NCI-H748 treated with DMSO at 0.1 percent for 48 hours (cell line): ENCODE measurements around the gene ARRDC4.
A peak's percentile ranks its signal among the peaks of the same experiment; 100 is the strongest.
"Not testable (repeated sequence)": the region's sequence is repeated elsewhere in the genome, so short reads cannot be mapped to it uniquely, and the experiment has no call there.

Experiments used
- DNase-seq: peaks from one replicate; lab custom pipeline; 2025; lab: John Stamatoyannopoulos, UW

ARRDC4 gene

GRCh38 chr15:97966246-97966645, 5.7 kb downstream of the ARRDC4 start:
- DNase-seq: no peak

- DNase-seq: no peak
These were observed 6.6 kb downstream of the ARRDC4 start for GRCh38 chr15:97966924-97967620.

- DNase-seq: no peak
These were observed 7.4 kb downstream of the ARRDC4 start for GRCh38 chr15:97967881-97968280.

DNA sequence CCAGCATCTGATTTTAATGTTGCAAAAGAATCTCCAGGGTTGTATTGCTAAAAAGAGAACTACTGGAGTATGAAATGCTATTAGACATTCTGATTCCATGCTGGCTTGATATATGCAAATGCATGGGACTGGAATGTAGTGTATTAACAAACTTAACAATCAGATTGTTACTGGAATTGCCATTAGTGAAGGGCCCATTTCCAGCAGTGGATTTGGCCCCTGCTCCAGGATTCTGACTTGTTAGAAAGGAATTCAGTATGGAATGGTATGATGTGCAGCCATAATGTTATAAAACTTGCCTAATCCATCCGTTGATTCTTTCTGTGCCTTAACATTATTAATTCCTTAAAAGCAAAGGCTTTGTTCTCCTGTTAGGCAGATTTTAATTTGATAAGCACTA, 7.9 kb downstream of the ARRDC4 start:
- no peak for DNase-seq

- DNase-seq: no peak
These were observed 11.9 kb downstream of the ARRDC4 start for GRCh38 chr15:97972366-97972765.

- DNase-seq: no peak
These were observed 15.6 kb downstream of the ARRDC4 start for GRCh38 chr15:97976129-97976528.

DNA sequence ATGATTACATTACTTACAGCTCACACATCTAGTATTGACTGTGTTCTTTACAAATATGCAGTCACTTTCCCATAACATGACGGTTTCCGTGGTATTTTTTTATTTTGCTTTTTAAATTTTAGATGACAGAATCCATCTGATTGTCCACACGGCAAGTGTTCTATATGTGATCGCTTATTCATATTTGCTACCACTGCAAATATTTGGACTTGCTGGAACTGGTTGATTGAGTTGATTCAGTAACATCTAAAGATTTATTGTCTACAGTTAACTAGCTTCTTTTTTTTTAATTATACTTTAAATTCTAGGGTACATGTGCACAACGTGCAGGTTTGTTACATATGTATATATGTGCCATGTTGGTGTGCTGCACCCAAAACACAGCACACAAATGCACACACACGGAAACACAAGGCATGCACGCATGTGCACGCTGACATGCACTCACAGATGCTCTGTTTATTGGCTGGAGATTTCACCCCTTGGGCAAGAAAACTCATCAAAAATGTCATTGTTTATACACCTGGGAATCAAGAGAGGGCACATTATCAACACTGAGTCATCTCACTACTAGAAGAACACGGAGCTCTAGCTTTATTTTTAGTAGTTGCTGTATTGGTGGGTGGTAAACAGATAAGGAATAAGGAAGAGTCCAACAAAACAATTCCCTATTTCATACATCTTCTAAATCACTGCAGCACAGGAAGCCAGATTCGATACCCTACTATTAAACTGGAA, 16.4 kb downstream of the ARRDC4 start:
- DNase-seq: no peak

GRCh38 chr15:97977734-97978133, 17.2 kb downstream of the ARRDC4 start:
- peak; percentile 65 for DNase-seq

DNA sequence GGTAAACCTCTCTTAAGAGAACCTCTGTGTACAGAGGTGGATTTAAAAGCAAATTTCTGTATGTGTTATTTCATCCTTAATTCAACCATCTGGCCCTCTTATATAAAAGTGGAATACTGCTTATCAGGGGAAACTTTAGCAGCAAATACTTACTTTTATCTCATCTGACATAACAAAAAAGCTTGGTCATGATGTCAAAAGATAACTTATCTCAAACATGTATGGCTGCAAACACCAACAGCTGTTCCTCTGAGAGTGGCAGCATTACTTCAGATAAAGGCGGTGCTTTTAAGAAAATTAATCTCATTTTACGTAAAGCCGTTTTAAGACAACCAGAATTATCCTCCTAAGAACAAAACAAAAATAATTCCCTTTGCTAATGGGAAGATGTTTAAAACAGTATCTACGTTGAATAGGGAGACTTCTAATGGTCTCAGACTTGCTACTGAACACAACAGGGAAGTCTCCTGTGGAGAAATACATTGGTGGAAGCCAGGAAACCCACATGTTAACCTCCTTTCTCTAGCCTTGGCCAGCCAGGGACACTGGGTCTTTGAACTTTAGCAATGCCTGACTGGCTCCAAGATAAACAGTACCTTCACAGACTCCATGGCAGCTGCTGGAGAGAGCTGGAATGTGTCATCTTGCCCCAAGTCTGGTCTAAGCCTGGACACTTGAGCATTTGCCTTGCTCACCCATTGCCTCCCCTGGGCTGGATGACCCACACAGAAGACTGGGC, 18.1 kb downstream of the ARRDC4 start:
- no peak for DNase-seq

DNA sequence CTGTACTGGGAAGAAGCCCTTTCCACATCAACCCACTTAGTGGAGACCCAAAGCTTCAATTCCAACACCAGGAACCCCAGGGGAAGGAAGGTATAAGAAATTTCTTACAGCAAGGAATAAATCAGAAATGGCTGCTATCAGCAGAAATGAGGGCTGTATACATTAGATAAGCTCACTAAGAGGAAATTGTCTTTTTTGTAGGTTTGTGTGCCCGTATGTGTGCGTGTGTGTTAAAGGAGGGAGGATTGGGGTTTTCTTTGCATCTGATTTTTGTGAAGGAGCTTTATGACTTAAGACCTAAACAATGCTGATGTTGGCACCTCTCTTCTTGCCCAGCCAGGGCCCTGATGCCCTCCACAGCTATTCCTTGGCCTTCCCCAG, 18.6 kb downstream of the ARRDC4 start:
- no peak for DNase-seq

DNA sequence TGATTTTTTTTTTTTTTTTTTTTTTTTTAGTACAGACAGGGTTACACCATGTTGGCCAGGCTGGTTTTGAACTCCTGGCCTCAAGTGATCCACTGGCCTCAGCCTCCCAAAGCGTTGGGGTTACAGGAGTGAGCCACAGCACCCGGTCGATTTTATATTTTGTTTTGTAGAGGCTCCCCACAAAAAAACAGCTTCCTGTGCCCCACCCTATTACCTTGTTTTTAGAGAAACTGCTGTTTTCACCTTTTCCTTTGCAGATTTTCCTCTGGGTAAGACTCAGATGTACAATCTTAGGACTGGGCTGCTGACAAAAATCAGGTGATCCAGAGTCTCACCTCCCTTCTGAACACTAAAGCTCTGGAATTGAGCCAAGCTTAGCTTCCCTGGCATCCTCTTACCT, 20.6 kb downstream of the ARRDC4 start:
- DNase-seq: no peak

GRCh38 chr15:97981758-97982157, 21.3 kb downstream of the ARRDC4 start:
- DNase-seq: no peak

DNA sequence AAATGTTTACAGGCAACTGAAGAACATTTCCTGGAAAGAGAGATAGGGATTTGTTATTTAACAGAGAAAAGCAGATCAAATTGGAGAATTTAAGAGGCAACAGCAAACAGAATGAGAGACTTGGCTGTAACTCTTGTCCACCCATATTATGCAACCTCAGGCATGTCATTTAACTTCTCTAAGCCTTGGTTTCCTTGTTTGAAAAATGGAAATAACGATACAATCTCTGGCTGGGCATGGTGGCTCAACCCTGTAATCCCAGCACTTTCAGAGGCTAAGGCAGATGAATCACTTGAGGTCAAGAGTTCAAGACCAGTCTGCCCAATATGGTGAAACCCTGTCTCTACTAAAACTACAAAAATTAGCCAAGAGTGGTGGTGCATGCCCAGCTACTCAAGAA, 23.7 kb downstream of the ARRDC4 start:
- no peak for DNase-seq

DNA sequence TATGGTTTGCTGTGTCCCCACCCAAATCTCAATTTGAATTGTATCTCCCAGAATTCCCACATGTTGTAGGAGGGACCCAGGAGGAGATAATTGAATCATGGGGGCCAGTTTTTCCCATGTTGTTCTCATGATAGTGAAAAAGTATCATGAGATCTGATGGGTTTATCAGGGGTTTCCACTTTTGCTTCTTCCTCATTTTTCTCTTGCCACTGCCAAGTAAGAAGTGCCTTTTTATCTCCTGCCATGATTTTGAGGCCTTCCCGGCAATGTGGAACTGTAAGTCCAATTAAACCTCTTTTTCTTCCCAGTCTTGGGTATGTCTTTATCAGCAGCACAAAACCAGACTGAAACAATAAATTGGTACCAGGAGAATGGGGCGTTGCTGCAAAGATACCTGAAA, 25.5 kb downstream of the ARRDC4 start:
- not testable (repeated sequence) for DNase-seq

GRCh38 chr15:97986781-97987180, 26.3 kb downstream of the ARRDC4 start:
- DNase-seq: no peak

DNA sequence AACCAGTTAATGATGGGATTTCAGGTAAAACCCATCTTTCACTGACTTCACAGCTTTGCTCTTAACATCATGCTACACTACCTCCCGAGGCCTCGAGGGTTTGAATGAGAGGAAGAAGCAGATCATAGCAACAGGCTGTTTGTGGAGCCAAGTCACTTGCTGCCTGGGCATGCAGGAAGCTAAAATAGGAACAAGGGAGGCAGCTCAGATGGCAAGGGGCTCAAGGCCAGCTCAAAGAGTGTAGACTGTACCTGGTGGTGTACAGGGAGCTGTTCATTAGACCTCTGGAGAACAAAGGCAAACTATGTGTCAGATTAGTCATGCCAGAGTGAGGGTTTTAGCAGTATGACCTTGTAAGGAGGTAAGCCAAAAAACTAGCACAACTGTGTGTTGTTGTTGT, 28.8 kb downstream of the ARRDC4 start:
- DNase-seq: no peak

- DNase-seq: no peak
These were observed 31.6 kb downstream of the ARRDC4 start for GRCh38 chr15:97991972-97992541.

DNA sequence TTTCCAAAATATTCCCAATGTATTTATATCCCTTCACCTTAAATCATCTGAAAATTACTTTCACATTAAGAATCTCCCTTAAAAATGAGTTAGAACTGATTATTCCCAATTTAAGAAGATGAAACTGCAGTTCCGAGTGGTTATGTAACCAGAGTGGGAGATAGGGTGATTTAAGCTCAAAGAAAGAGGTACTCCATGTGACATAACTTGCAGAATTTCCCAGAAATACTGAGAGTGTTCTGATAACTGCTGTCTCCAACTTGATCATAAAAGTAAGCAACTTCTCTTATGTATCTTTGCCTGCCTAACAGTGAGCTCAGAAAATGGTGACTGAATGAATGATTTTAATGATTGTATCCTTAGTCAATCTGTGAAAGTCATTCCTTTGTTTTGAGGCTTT, 32.3 kb downstream of the ARRDC4 start:
- no peak for DNase-seq

GRCh38 chr15:97993310-97993738, 32.8 kb downstream of the ARRDC4 start:
- DNase-seq: no peak

GRCh38 chr15:97994236-97994635, 33.7 kb downstream of the ARRDC4 start:
- DNase-seq: no peak

- no peak for DNase-seq
These were observed 34.7 kb downstream of the ARRDC4 start for GRCh38 chr15:97995192-97995591.

DNA sequence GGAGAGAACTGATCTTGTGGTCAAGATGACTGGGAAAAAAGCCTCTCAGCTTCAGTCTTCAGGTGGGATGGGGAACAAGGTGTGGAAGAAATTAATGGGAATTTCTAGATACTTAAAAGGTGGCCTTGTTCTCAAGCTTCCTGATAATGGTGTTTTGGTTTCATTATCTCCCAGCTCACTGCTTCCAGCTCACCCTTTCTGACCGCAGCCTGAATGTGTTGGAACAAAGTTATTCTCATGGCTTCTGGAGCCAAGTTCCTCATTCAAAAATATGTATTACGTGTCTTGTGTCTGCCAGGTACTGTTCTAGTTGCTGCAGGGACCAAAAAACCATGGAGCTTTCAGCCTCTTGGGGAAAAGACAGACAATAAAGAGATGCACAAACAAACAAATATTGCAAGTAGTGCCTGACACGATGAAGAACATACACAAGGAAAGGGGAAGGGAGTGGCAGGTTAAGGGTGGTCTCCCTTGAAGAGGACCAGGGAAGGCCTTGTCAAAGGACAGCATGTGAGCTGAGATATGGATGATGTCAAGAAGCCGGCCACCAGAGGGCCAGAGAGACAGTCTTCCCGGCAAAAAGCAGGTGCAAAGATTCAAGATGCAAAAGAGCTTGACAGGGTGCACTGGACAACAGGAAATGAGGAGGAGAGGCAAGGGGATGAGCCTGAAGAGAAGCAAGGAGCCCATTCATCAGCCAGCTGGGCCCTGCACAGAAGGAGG, 35.5 kb downstream of the ARRDC4 start:
- DNase-seq: no peak
